Skeletal muscle tissue (tissue), 4 donors: ENCODE data around the gene CEP192. TPM values are rescaled to one million over a fixed set of nuclear protein-coding genes. Genes with fewer than 3 reads are reported as not detected.

Experiments
- H3K27ac ChIP-seq: one replicate; pipeline ENCODE4 v1.7.0; 2013; ENCODE audit warnings: mild to moderate bottlenecking, low read depth, low read length, inconsistent platforms
- H3K27me3 ChIP-seq, 3 donors: one replicate each; pipeline ENCODE4 v1.7.0; 2013; ENCODE audit warnings: low read length in 3 of 3; ENCODE audit not compliant: control insufficient read depth in 3 of 3, insufficient read depth in 3 of 3
- H3K36me3 ChIP-seq, 3 donors: one replicate each; pipeline ENCODE4 v1.7.0; 2013; ENCODE audit warnings: low read length in 3 of 3; ENCODE audit not compliant: control insufficient read depth in 3 of 3, insufficient read depth in 3 of 3
- H3K4me1 ChIP-seq, 3 donors: one replicate each; pipeline ENCODE4 v1.7.0; 2013; ENCODE audit warnings: low read length in 3 of 3, mild to moderate bottlenecking in 3 of 3; ENCODE audit not compliant: control insufficient read depth in 3 of 3, insufficient read depth in 3 of 3
- H3K4me3 ChIP-seq, 3 donors: one replicate each; pipeline ENCODE4 v1.7.0; 2013; ENCODE audit warnings: low read length in 3 of 3
- H3K9ac ChIP-seq, 3 donors: one replicate each; pipeline ENCODE4 v1.7.0; 2013; ENCODE audit warnings: low read length in 3 of 3, mild to moderate bottlenecking in 3 of 3, moderate library complexity in 2 of 3, low read depth in 1 of 3
- H3K9me3 ChIP-seq, 3 donors: one replicate each; pipeline ENCODE4 v1.7.0; 2013; ENCODE audit warnings: low read length in 3 of 3; ENCODE audit not compliant: control insufficient read depth in 3 of 3
- total RNA-seq: library from RNA; depleted of rRNA; stranded (reverse); fragments of >200 nt; gene quantifications from one replicate; pipeline ENCODE4 v1.2.3, GENCODE V29; 2014
- donor health status: Osteomylitis.

CEP192 gene
- total RNA-seq, 1 donor from 2014 or later = 56.9 TPM

DNA sequence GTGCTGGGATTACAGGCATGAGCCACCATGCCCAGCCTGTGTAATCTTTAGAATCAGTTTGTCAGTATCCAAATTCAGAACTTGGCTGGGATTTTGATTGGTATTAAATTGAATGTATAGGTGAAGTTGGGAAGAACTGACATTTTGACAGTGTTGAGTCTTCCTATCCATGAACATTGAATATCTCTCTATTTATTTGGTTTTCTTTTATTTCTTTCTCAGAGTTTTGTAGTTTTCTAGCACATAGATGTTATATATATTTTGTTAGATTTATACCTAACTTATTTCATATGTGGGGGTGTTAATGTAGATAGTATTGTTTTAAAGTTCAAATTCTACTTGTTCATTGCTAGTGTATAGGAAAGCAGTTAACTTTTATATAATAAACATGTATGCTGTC is 31.5 kb downstream of the CEP192 start:
- no peak overlapping the region for H3K9ac ChIP-seq
- H3K27ac ChIP-seq = no peak overlapping the region
- H3K4me3 ChIP-seq = no peak overlapping the region
- H3K27me3 ChIP-seq = no peaks in the 10 kb centered on the region
- peaks cover 0 to 3% (median 0%) of the 10 kb centered on the region in 3 donors for H3K9me3 ChIP-seq
- peaks cover 2 to 19% (median 16%) of the 10 kb centered on the region in 3 donors for H3K36me3 ChIP-seq
- H3K4me1 ChIP-seq = no peaks in the 10 kb centered on the region

DNA sequence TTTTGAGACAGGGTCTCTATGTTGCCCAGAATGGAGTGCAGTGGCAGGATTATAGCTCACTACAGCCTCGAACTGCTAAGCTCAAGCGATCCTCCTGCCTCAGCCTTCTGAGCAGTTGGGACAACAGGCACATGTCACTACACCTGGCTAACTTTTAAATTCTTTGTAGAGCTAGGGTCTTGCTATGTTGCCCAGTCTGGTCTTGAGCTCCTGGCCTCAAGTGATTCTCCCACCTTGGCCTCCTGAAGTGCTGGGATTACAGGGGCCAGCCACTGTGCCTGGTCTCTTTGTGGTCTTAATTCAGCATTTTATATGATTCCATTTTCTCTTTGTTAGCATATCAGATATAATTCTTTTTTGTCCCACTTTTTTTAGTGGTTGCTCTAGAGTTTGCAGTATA is 34.1 kb downstream of the CEP192 start:
- Histone ChIP-seq H3K9me3 (peaks cover 0 to 3% (median 0%) of the 10 kb centered on the region in 3 donors), H3K9ac (no peak overlapping the region), H3K36me3 (peaks cover 0 to 13% (median 5%) of the 10 kb centered on the region in 3 donors), H3K4me3 (no peak overlapping the region), H3K27me3 (no peaks in the 10 kb centered on the region), H3K4me1 (peaks cover 0 to 4% (median 3%) of the 10 kb centered on the region in 3 donors), H3K27ac (no peak overlapping the region)

DNA sequence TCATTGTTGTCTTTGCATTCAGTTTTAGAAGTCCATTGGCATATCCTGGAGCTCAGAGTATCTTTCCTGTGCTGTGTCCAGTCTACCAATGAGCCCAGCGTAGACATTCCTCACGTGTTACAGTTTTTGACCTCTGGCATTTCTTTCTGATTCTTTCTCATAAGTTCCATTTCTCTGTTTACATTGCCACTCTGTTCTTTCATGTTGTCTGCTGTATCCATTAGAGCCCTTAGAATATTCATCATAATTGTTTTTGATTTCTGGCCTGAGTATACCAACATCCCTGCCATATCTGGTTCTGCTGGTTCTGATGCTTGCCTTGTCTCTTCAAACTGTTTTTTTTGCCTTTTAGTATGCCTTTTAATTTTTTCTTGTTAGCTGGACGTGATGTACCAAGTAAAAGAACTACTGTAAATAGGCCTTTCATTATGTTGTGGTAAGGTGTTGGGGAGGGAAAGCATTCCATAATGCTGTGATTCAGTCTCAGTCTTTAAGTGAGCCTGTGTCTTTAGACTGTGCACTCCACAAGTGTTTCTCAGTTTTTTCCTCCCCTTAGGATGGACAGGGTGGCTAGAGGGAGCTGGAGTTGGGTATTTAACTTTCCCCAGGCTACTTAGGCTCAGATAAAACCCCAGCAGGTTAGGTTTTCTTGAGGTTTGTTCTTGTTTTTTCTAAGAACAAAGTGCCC is 35.6 kb downstream of the CEP192 start:
- Histone ChIP-seq H3K9me3 (peaks cover 0 to 3% (median 0%) of the 10 kb centered on the region in 3 donors), H3K4me3 (no peak overlapping the region), H3K4me1 (peaks cover 0 to 4% (median 3%) of the 10 kb centered on the region in 3 donors), H3K27me3 (no peaks in the 10 kb centered on the region), H3K9ac (no peak overlapping the region), H3K36me3 (peaks cover 0 to 17% (median 10%) of the 10 kb centered on the region in 3 donors), H3K27ac (no peak overlapping the region)

DNA sequence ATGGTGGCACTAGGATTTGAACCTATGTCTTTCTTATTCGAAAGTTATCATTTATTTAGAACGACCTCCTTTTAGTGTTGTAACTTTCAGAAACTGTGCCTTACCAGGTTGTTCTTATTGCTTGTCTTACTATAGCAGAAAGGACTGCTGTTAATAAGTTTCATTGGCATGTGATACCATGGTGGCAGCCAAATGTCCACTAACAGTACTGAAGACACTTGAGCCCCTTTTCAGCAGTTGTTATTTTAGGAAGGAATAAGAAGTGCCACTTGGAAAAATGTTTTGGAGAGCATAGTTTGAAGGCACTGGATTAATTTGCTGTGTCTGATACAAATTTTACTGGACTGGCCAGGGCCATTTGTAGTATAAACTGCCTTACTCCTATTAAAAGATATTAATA is 37.7 kb downstream of the CEP192 start:
- Histone ChIP-seq H3K4me3 (no peak overlapping the region), H3K27ac (peak overlapping the region; percentile 14), H3K9ac (no peak overlapping the region), H3K4me1 (peaks cover 0 to 4% (median 3%) of the 10 kb centered on the region in 3 donors), H3K27me3 (no peaks in the 10 kb centered on the region), H3K9me3 (no peaks in the 10 kb centered on the region), H3K36me3 (peaks cover 0 to 22% (median 12%) of the 10 kb centered on the region in 3 donors)

DNA sequence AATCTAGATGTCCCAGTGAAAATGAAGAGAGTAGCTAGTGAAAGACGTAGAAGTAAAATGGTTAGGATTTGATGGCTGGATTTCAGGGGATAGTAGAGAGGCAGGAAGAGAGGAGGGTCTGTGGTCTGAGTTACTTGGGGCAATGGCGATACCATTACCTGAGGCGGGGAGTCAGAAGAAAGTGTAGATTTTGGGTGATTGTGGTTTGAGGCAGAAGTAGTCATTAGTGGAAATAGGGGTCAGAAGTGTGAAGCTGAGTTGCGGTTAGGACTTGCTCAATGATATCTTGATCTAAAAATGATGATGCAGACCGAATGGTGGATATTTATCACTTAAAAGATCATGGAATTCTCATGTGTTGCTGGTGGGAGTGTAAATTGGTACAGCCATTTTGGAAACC is 41.0 kb downstream of the CEP192 start:
- Histone ChIP-seq H3K9me3 (no peaks in the 10 kb centered on the region), H3K36me3 (peaks cover 5 to 21% (median 20%) of the 10 kb centered on the region in 3 donors), H3K9ac (no peak overlapping the region), H3K4me3 (no peak overlapping the region), H3K27ac (no peak overlapping the region), H3K27me3 (no peaks in the 10 kb centered on the region), H3K4me1 (peaks cover 0 to 4% (median 3%) of the 10 kb centered on the region in 3 donors)

GRCh38 chr18:13035249-13035914 is 44.2 kb downstream of the CEP192 start:
- Histone ChIP-seq H3K27me3 (no peaks in the 10 kb centered on the region), H3K9ac (no peak overlapping the region), H3K9me3 (no peaks in the 10 kb centered on the region), H3K36me3 (peaks cover 8 to 20% (median 18%) of the 10 kb centered on the region in 3 donors), H3K4me3 (no peak overlapping the region), H3K27ac (no peak overlapping the region), H3K4me1 (no peaks in the 10 kb centered on the region)

GRCh38 chr18:13036622-13037320 is 45.6 kb downstream of the CEP192 start:
- no peaks in the 10 kb centered on the region for H3K4me1 ChIP-seq
- no peaks in the 10 kb centered on the region for H3K9me3 ChIP-seq
- H3K4me3 ChIP-seq = no peak overlapping the region
- H3K27me3 ChIP-seq = no peaks in the 10 kb centered on the region
- no peak overlapping the region for H3K27ac ChIP-seq
- H3K36me3 ChIP-seq = peaks cover 8 to 14% (median 12%) of the 10 kb centered on the region in 3 donors
- no peak overlapping the region for H3K9ac ChIP-seq

- Histone ChIP-seq H3K9me3 (no peaks in the 10 kb centered on the region), H3K9ac (no peak overlapping the region), H3K36me3 (peaks cover 9 to 13% (median 13%) of the 10 kb centered on the region in 3 donors), H3K4me1 (no peaks in the 10 kb centered on the region), H3K27ac (no peak overlapping the region), H3K27me3 (no peaks in the 10 kb centered on the region), H3K4me3 (no peak overlapping the region)
Observed at GRCh38 chr18:13039806-13040205, 48.6 kb downstream of the CEP192 start.

DNA sequence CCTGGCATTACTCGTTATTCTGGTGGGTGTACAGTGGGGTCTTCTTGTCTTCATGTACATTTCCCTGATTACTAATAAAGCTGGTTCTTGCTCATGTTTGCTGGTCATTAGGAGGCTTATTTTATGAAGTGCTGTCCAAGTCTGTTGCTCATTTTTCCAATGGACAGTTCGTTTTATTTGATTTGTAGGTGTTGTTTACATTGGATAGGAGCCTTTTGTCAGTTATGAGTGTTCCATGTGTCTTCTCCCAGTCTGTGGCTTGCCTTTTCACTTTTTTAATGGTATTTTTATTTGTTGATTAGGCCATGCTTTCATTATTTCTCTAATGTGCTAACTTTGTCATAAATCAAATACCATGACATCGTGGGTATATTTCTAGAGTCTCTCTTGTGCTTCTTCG is 51.9 kb downstream of the CEP192 start:
- Histone ChIP-seq H3K4me1 (no peaks in the 10 kb centered on the region), H3K36me3 (peaks cover 7 to 14% (median 8%) of the 10 kb centered on the region in 3 donors), H3K27ac (no peak overlapping the region)

More for the DNA sequence above, 51.9 kb downstream of the CEP192 start:
- Histone ChIP-seq H3K27me3 (no peaks in the 10 kb centered on the region), H3K9ac (no peak overlapping the region), H3K9me3 (no peaks in the 10 kb centered on the region), H3K4me3 (no peak overlapping the region)
